Ovary (tissue), 9 donors: ENCODE data around the gene SERBP1. TPM values are rescaled to one million over a fixed set of nuclear protein-coding genes. Genes with fewer than 3 reads are reported as not detected.

Experiments used
- DNase-seq, 5 donors: peaks; one replicate each; pipeline ENCODE4 v3.0.0-alpha.2; 2019 to 2020
- H3K27ac ChIP-seq, 2 donors: fragments of 200-600 bp; one replicate each; pipeline versions ENCODE4 v1.5.1 to v1.8.0; 2019 to 2022
- H3K27me3 ChIP-seq: fragments of 200-600 bp; one replicate; pipeline ENCODE4 v1.8.0; 2022
- H3K36me3 ChIP-seq: fragments of 200-600 bp; sonication (generic); one replicate; pipeline ENCODE4 v1.5.1; 2019
- H3K4me1 ChIP-seq: one replicate; pipeline ENCODE4 v1.8.1; 2013; ENCODE audit warnings: mild to moderate bottlenecking, moderate library complexity; ENCODE audit not compliant: insufficient read depth
- H3K4me3 ChIP-seq: fragments of 200-600 bp; sonication (generic); one replicate; pipeline ENCODE4 v1.5.1; 2017
- H3K9me3 ChIP-seq, 2 donors: fragments of 200-600 bp in 1 of 2; sonication (generic) in 1 of 2; one replicate each; pipeline versions ENCODE4 v1.5.1 to v1.8.1; 2013 to 2019; ENCODE audit warnings: mild to moderate bottlenecking in 1 of 2, moderate library complexity in 1 of 2
- EP300 ChIP-seq: sonication (generic); formaldehyde crosslinking; IDR thresholded peaks from one replicate; pipeline ENCODE4 v1.6.1; 2017; ENCODE audit warnings: antibody characterized with exemption
- POLR2A ChIP-seq: fragments of 450-650 bp; IDR thresholded peaks from one replicate; pipeline ENCODE4 v1.6.1; 2017; ENCODE audit warnings: antibody characterized with exemption, mild to moderate bottlenecking, moderate library complexity
- WGBS, 3 donors: extraction: QIAGEN DNeasy Blood & Tissue Kit in 1 of 3; methylation state at CpG; one replicate each; pipeline versions ENCODE4 v1.1.5 to v1.1.7; 2013 to 2017; 5-methylcytosine and 5-hydroxymethylcytosine counted together
- intact Hi-C, 4 donors: fragments of 100-400 bp; cut with DNase I; formaldehyde crosslinking; loops; one replicate each; pipeline versions ENCODE4 v1.11.0 to v1.15.1; 2022 to 2023
- polyA plus RNA-seq, 2 donors: library from polyadenylated mRNA; stranded (reverse); fragments of 200-250 nt in 1 of 2; fragments of 350-450 nt in 1 of 2; fragmentation: Illumina TruSeq in 1 of 2; extraction: RNeasy Lipid Tissue Mini Kit (QIAGEN cat#74804) in 1 of 2; gene quantifications; one replicate each; pipeline ENCODE4 v1.2.3, GENCODE V29; 2013 to 2014
- total RNA-seq, 7 donors: library from RNA; depleted of rRNA in 2 of 7; stranded (reverse); fragments of >200 nt in 2 of 7; fragmentation: NEBNext Ultra II Directional in 3 of 7; extraction: Animal tissue kit (Norgen Biotek cat#: 25700) in 3 of 7; gene quantifications; one replicate each; pipeline versions ENCODE4 v1.1.0 to v1.2.4, GENCODE V29; 2016 to 2023
- TF ChIP-seq, protein P1 (sequence below), 3 donors: fragments of 450-650 bp in 2 of 3; fragments of 200-600 bp in 1 of 3; IDR thresholded peaks; one replicate each; pipeline versions ENCODE4 v1.5.1 to v1.8.0; 2016 to 2022; ENCODE audit warnings: antibody characterized with exemption in 3 of 3, mild to moderate bottlenecking in 1 of 3
- donor health status: DM: no; HTN: no; CAD: no; lungs with moderate emphysema.
- donor health status: DM: no; HTN: no; CAD: no.
- donor health status: Bipolar disorder and iron deficiency.
- donor health status: DM: yes; HTN: yes; CAD: no.
- donor health status: DM: no; HTN: no; CAD: no.
- donor health status: DM: yes; HTN: yes; CAD: no.

Gene SERBP1
- total and polyA plus RNA-seq, 9 donors: 117 to 180 (median 150) TPM

DNA sequence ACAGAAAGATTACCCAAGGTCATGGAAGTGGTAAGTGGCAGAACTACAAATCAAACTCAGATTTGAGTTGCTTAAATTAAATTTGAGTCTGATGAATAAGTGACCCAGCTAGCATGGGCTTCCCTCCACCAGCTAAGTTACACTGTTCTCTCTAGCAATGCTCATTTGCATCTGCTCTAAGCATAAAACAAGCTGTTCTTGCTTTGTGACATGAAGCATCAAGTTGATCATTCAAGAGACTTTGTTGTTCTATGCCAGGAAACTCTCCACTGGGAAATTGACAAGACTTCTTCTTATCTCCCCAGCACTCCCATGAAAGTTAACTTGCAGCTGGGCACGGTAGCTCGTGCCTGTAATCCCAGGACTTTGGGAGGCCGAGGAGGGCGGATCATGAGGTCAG lies 49.0 kb downstream of the SERBP1 start:
- intact Hi-C loops: no loop called here
- WGBS, 3 donors: 60 to 67% (median 65%) methylated on average over 4 of the region's 4 CpGs
- DNase-seq: no peak
- H3K9me3 ChIP-seq: no peaks in the 10 kb centered on the region
- no peaks in the 10 kb centered on the region for H3K36me3 ChIP-seq
- H3K27me3 ChIP-seq: no peaks in the 10 kb centered on the region
- H3K4me3 ChIP-seq: no peak overlapping the region
- H3K27ac ChIP-seq: no peak overlapping the region
- no peaks in the 10 kb centered on the region for H3K4me1 ChIP-seq
- TF ChIP-seq, protein P1, sequence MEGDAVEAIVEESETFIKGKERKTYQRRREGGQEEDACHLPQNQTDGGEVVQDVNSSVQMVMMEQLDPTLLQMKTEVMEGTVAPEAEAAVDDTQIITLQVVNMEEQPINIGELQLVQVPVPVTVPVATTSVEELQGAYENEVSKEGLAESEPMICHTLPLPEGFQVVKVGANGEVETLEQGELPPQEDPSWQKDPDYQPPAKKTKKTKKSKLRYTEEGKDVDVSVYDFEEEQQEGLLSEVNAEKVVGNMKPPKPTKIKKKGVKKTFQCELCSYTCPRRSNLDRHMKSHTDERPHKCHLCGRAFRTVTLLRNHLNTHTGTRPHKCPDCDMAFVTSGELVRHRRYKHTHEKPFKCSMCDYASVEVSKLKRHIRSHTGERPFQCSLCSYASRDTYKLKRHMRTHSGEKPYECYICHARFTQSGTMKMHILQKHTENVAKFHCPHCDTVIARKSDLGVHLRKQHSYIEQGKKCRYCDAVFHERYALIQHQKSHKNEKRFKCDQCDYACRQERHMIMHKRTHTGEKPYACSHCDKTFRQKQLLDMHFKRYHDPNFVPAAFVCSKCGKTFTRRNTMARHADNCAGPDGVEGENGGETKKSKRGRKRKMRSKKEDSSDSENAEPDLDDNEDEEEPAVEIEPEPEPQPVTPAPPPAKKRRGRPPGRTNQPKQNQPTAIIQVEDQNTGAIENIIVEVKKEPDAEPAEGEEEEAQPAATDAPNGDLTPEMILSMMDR (IDR thresholded peaks at IDR 0.05): no peak
- TF ChIP-seq POLR2A (no peak), EP300 (no peak)

DNA sequence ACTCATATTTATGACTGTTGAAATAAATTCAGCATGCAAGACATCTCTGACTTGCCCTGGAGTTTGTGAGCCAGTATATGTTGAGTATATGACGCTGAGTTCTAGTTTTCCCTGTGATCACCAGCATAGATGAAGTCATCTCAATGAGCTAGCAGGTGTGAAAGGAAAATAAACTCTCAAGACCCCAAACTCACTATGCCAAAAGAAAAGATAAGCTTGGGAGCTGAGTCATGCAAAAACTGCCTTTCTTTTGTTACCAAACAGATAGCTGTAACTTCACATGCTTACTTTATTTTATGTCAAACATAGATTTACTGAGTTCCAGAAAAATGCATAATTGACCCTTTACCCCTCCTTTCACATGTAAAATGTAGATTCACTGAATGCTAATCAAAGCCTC lies 52.9 kb downstream of the SERBP1 start:
- Histone ChIP-seq H3K27ac (no peak overlapping the region), H3K4me3 (no peak overlapping the region), H3K36me3 (no peaks in the 10 kb centered on the region), H3K4me1 (no peaks in the 10 kb centered on the region), H3K27me3 (no peaks in the 10 kb centered on the region), H3K9me3 (no peaks in the 10 kb centered on the region)
- intact Hi-C loops: no loop called here
- WGBS, 3 donors: 85 to 94% (median 94%) methylated on average over 1 of the region's 1 CpG
- no peak for TF ChIP-seq POLR2A
- TF ChIP-seq, protein P1 (IDR thresholded peaks at IDR 0.05): no peak
- no peak for TF ChIP-seq EP300
- no peak for DNase-seq

DNA sequence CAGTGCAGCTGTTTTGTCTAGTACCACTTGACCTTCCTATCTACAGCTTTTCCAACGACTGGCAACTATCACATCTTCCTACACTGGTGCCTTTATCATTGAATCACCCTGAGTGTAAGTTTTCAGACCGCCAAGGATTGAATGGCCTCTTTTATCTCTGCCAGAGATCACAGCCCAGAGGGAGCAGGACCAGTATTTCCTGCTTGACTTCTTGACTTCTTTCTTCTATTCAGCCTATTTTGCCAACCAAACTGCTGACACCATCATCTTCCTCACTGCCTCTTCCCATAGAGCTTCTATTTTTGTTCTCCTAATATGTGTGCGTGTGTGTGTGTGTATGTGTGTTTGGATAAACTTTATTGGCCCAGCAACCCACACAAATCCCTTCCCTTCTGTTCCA lies 53.8 kb downstream of the SERBP1 start:
- no peak overlapping the region for H3K27ac ChIP-seq
- no peak overlapping the region for H3K4me3 ChIP-seq
- no peaks in the 10 kb centered on the region for H3K27me3 ChIP-seq
- intact Hi-C loops: no loop called here
- H3K9me3 ChIP-seq: no peaks in the 10 kb centered on the region
- H3K4me1 ChIP-seq: no peaks in the 10 kb centered on the region
- TF ChIP-seq EP300: no peak
- TF ChIP-seq, protein P1 (IDR thresholded peaks at IDR 0.05): no peak
- TF ChIP-seq POLR2A: no peak
- H3K36me3 ChIP-seq: no peaks in the 10 kb centered on the region
- WGBS, 3 donors: 48 to 56% (median 54%) methylated on average over 3 of the region's 3 CpGs
- DNase-seq: no peak

DNA sequence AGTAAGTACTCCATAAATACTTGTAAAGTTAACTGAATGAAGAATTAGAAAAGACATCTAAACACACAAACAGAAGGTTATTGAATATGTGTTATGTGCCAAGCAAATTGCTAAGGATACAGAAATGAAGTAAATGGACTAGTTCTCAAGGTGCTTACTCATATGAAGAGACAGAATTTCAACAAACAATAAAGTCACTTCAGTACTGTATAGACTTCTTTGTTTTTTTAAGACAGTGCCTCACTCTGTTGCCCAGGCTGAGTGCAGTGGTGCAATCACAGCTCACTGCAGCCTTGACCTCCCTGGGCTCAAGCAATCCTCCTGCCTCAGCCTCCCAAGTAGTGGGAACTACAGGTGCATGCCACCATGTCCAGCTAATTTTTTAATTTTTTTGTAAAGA lies 57.3 kb downstream of the SERBP1 start:
- no peak for TF ChIP-seq POLR2A
- TF ChIP-seq, protein P1 (IDR thresholded peaks at IDR 0.05): no peak
- TF ChIP-seq EP300: no peak
- H3K27me3 ChIP-seq: no peaks in the 10 kb centered on the region
- no peak overlapping the region for H3K4me3 ChIP-seq
- no peaks in the 10 kb centered on the region for H3K9me3 ChIP-seq
- intact Hi-C loops: no loop called here
- H3K36me3 ChIP-seq: no peaks in the 10 kb centered on the region
- no peak for DNase-seq
- H3K4me1 ChIP-seq: peaks cover under 1% of the 10 kb centered on the region
- H3K27ac ChIP-seq: no peak overlapping the region

DNA sequence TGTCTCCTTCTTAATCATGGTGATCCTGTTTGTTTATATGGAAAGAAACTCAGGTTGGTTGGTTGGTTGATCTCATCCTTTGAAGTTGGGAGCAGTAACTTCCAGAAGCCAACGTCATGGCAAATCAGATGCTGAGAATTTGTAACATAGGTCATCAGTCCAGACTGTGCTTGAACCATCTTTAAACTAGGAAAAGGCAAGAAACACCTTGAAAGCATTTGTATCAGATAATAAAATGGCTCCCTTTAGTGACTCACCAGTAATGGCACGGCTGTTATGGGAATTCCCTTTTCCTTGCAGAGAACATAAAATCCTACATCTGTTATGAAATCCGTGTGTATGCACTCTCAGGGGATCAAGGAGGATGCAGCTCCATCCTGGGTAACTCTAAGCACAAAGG lies 58.1 kb downstream of the SERBP1 start:
- no peak overlapping the region for H3K4me3 ChIP-seq
- 53 to 64% (median 56%) methylated on average over 3 of the region's 3 CpGs for WGBS, 3 donors
- H3K36me3 ChIP-seq: no peaks in the 10 kb centered on the region
- TF ChIP-seq POLR2A (no peak), EP300 (no peak)
- TF ChIP-seq, protein P1 (IDR thresholded peaks at IDR 0.05): no peak
- intact Hi-C loops: no loop called here
- DNase-seq: no peak
- H3K27me3 ChIP-seq: no peaks in the 10 kb centered on the region
- H3K27ac ChIP-seq: no peak overlapping the region
- H3K4me1 ChIP-seq: peaks cover 4% of the 10 kb centered on the region
- no peaks in the 10 kb centered on the region for H3K9me3 ChIP-seq
